BJ (cell line): ENCODE results near the gene PRKG1. TPM values are rescaled to one million over a fixed set of nuclear protein-coding genes. Genes with fewer than 3 reads are reported as not detected.

ENCODE experiments used
- CTCF ChIA-PET: fragments of 350-600 bp; formaldehyde crosslinking; extraction: SDS; loops from one replicate; lab custom pipeline; 2021; ENCODE audit warnings: antibody characterized with exemption, inconsistent platforms; lab: Yijun Ruan, JAX
- POLR2A ChIA-PET: fragments of 300-600 bp; sonication (Branson Sonifier 250); formaldehyde crosslinking; extraction: SDS; loops from one replicate; lab custom pipeline; 2021; ENCODE audit warnings: antibody characterized with exemption; lab: Charles Lee
- DNase-seq: peaks from one replicate; pipeline ENCODE4 v3.0.0-alpha.2; 2011; ENCODE audit warnings: low read depth
- H3K27me3 ChIP-seq: 2 replicates; pipeline ENCODE4 v1.6.0; 2011; ENCODE audit warnings: low read length; ENCODE audit not compliant: control insufficient read depth, insufficient read depth
- H3K36me3 ChIP-seq: 2 replicates; pipeline ENCODE4 v1.5.1; 2011; ENCODE audit warnings: low read length; ENCODE audit not compliant: control insufficient read depth, insufficient read depth
- H3K4me3 ChIP-seq: 2 replicates; pipeline ENCODE4 v1.5.1; 2011; ENCODE audit warnings: low read depth, mild to moderate bottlenecking, control low read depth, low read length
- CTCF ChIP-seq: IDR thresholded peaks from 2 replicates; pipeline ENCODE4 v1.5.1; 2011; ENCODE audit warnings: low read depth, mild to moderate bottlenecking, control low read depth, inconsistent platforms, low read length, moderate library complexity; ENCODE audit not compliant: insufficient read depth
- polyA plus RNA-seq: library from polyadenylated mRNA; depleted of rRNA; stranded (reverse); fragments of >200 nt; gene quantifications from 2 replicates; pipeline ENCODE4 v1.2.3, GENCODE V29; 2011

PRKG1 gene
- polyA plus RNA-seq, 1 experiment: 9.7 TPM

GRCh38 chr10:51082857-51083256 is 8.6 kb downstream of the PRKG1 start:
- Histone ChIP-seq H3K36me3 (no peaks in the 10 kb centered on the region), H3K4me3 (no peak overlapping the region), H3K27me3 (no peaks in the 10 kb centered on the region)
- DNase-seq: no peak
- ChIA-PET POLR2A (interaction anchor here (0.6 kb wide), 1 partner anchor 92 kb away, joined by 4 read pairs; no protein-coding TSS in a partner anchor), CTCF (interaction anchor here (0.5 to 2.1 kb wide), 6 partner anchors 9 to 306 kb away, joined by 3 to 6 read pairs (median 3); partner anchors contain the start of gene PRKG1)
- TF ChIP-seq CTCF: no peak

- DNase-seq: no peak
Measured at GRCh38 chr10:51083356-51083853, 9.1 kb downstream of the PRKG1 start.

GRCh38 chr10:51085204-51085603 is 10.9 kb downstream of the PRKG1 start:
- no peak for DNase-seq
- Histone ChIP-seq H3K27me3 (no peaks in the 10 kb centered on the region), H3K36me3 (no peaks in the 10 kb centered on the region), H3K4me3 (no peak overlapping the region)
- ChIA-PET POLR2A (no interaction called here), CTCF (no interaction called here)
- TF ChIP-seq CTCF: no peak

More at GRCh38 chr10:51083356-51083853, 9.1 kb downstream of the PRKG1 start:
- ChIA-PET POLR2A (interaction anchor here (0.6 kb wide), 1 partner anchor 91 kb away, joined by 4 read pairs; no protein-coding TSS in a partner anchor), CTCF (interaction anchor here (0.7 to 2.1 kb wide), 5 partner anchors 9 to 306 kb away, joined by 3 to 5 read pairs (median 3); partner anchors contain the start of gene PRKG1)
- Histone ChIP-seq H3K4me3 (no peak overlapping the region), H3K36me3 (no peaks in the 10 kb centered on the region), H3K27me3 (no peaks in the 10 kb centered on the region)
- no peak for TF ChIP-seq CTCF

- Histone ChIP-seq H3K36me3 (no peaks in the 10 kb centered on the region), H3K4me3 (no peak overlapping the region), H3K27me3 (no peaks in the 10 kb centered on the region)
- DNase-seq: no peak
- TF ChIP-seq CTCF: no peak
- ChIA-PET CTCF (interaction anchor here (0.7 kb wide), 1 partner anchor 17 kb away, joined by 3 read pairs; no protein-coding TSS in a partner anchor), POLR2A (no interaction called here)
Measured at GRCh38 chr10:51086710-51087109, 12.4 kb downstream of the PRKG1 start.

GRCh38 chr10:51087114-51087513 is 12.8 kb downstream of the PRKG1 start:
- no peaks in the 10 kb centered on the region for H3K36me3 ChIP-seq
- H3K27me3 ChIP-seq: no peaks in the 10 kb centered on the region
- ChIA-PET CTCF (interaction anchor here (1.0 kb wide), 1 partner anchor 23 kb away, joined by 3 read pairs; no protein-coding TSS in a partner anchor), POLR2A (no interaction called here)
- TF ChIP-seq CTCF: no peak
- no peak overlapping the region for H3K4me3 ChIP-seq
- no peak for DNase-seq
